NCI-H2081 (cell line): ENCODE measurements around the gene ADCY2.
A peak's percentile ranks its signal among the peaks of the same experiment; 100 is the strongest.

Source experiments
- DNase-seq, 2 experiments: peaks; one replicate each; lab custom pipeline; 2025; lab: John Stamatoyannopoulos, UW

Gene ADCY2

DNA sequence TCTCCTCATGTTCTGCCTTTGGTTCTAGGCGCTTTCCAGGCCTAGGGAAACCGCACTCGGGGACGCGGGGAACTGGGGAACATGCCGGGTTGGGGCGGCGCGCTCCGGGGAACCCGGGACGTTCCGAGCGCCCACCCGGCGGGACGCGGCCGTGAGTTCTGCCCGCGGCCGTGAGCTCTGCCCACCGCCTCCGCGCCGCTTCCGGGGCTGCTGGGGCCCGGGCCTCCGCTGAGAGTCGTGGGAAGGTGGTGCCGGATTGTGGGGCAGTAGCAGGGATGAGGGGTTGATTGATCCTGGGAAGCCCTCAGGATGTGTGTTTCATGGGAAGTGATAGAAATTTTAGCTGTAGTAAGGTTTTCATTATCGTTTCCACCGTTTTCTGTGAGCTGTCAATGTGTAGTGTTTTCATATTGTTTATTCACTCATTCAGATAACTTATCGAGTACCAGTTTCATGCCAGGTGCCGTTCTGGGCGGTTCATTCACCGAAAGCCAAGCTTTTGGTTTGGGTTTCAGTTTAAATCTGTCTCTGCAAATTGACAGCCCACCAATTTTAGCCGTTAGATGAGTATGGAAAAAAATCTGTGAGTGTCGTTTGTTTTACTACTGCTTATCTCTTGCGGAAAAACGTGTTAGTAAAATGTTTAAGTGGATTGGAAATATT is 473.7 kb downstream of the ADCY2 start:
- DNase-seq: peak; percentile 23 to 47

DNA sequence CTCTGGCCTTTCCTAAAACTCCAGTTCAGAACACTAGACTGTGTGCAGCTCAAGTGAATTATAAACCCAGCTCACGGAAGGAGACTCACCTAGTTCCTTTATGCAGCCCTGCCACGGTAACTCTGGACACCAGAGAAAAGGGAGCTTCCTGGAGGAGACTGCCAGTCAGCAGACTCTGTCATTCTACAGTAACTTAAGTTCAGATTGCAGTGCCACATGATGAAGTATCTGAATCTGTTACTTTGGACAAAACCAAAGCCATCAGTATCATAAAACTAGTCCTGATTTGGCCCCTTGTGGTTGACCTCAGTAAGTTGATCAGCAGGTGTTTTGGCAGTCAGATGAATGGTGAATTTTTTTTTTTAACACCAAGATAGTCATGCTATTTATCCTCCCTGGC is 475.7 kb downstream of the ADCY2 start:
- DNase-seq: no peak

DNA sequence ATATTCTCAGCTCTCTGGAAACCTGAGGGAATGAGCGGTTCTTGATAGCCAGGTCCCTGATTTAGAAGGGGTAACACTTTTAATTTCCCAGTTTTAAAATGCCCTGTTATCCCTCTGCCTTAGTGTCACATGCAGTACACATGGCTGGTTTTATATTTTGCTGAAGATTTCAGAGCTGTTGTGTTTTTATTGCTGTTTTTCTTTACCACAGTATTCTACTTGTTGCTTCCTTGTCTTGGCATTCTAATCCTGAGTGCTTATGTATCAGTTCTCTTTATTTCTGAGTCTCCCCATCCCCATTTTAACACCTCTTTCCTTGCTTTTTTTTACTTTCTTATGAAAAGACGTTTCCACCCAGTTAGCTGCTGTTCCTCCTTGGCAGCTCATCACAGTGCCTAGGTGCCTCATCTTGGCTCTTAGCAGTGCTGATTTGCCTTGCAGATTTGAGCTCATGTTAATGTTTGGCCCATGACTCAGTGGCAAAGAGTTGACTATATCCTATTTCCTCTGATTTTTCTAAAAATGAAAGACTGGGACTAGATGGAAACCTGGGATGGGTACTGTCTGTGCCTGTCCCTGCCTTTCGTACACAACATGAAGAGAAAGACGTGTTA is 476.7 kb downstream of the ADCY2 start:
- no peak for DNase-seq

DNA sequence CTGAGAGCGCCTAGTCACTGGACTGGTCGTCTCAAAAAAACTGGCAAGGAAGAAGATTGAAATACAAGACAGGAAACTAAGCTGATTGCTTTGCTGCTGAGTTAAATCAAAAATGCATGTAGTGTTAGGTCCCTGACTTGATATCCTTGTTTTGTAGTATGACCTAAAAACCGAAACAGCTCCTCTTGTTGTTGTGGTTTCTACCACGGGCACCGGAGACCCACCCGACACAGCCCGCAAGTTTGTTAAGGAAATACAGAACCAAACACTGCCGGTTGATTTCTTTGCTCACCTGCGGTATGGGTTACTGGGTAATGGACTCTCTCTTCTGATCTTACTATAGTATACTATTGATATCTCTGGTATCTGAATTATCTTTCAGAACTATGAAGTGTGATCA is 477.3 kb downstream of the ADCY2 start:
- no peak for DNase-seq

DNA sequence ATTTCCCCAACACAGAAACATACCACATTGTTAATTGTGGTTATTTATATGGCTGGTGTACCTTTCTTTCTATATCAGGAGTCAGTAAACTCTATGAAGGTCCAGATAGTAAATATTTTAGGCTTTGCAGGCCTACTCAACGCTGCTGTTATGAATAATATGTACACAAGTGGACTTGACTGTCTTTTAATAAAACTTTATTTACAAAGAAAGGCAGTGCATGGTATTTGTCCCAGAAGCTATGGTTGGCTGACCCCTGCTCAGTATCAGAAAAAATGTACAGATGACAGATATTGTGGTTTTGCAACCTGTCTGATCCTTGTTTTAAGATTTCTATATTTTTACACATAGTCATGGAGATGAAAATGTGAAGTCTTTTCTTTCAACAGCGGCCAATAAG is 478.7 kb downstream of the ADCY2 start:
- no peak for DNase-seq

DNA sequence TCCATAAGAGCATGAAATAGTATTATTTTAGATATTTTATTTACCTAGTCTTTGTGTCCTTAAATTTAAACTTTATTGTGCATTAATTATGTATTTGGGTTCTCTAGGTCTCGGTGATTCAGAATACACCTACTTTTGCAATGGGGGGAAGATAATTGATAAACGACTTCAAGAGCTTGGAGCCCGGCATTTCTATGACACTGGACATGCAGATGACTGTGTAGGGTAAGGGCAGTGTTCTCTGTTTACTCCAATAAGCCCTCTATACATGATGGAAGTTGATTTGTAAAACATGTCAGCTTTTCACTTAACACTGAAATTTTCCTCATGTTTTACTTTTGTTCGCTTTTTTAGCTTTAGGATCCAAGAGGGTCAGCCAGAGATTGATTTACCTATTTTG is 479.2 kb downstream of the ADCY2 start:
- no peak for DNase-seq

DNA sequence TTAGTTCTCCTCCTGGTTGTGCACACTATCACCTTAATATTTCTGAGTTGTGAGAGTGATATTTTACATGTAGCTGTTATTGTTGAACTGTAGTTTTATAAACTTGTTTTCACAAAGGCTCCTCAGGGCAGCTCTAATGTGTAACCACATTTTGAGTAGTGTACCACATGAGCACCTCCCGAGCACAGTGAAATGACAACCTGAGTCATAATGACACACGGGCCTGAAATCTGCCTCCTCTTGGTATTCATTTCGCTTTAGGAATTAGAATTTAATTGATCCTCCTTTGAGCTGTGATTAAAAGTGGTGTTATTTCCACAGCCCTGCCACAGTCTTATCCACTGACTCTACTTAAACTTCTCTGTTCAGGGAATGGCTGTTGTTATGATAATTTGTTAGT is 480.9 kb downstream of the ADCY2 start:
- DNase-seq: no peak

DNA sequence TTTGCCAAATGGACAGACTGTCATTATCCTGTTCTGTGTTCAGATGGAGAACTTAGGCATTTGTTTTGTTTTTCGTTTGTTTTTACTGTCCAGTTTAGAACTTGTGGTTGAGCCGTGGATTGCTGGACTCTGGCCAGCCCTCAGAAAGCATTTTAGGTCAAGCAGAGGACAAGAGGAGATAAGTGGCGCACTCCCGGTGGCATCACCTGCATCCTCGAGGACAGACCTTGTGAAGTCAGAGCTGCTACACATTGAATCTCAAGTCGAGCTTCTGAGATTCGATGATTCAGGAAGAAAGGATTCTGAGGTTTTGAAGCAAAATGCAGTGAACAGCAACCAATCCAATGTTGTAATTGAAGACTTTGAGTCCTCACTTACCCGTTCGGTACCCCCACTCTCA is 481.9 kb downstream of the ADCY2 start:
- no peak for DNase-seq

DNA sequence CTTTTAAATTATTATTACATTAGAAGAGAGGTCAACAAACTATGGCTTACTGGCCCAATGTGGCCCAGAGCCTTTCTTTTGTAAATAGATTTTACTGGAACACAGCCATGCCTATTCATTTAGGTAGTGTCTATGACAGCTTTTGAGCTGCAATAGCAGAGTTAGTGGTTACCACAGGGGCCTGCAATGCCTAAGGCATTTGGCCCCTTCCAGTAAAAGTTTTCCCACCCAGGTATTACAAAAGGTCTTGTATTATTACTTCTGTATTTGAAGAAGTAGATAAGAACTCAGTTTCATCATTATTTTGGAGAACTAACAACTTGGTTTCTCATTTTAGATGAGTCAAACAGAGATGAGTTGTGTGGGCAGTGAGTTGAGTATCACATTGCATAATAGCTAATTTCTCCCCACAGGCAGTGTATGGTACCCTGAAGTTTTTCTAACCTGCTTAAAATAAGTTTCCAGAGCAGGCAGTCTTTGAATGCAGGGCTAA is 482.5 kb downstream of the ADCY2 start:
- DNase-seq: no peak
